ENCODE results near the gene CNTNAP5.

- no peak for TF ChIP-seq EZH2 (IDR thresholded peaks at IDR 0.05)
- no peak for TF ChIP-seq POLR2AphosphoS5 (IDR thresholded peaks at IDR 0.05; ENCODE audit: borderline replicate concordance, low read depth, low read length)
- TF ChIP-seq FOXP2 (optimal IDR thresholded peaks at IDR 0.05; ENCODE audit: control extremely low read depth, extremely low read length, insufficient read depth), result no peak
Measured at GRCh38 chr2:124136110-124136509, 111.0 kb downstream of the CNTNAP5 start.
